ENCODE measurements around the gene KIN. TPM values are rescaled to one million over a fixed set of nuclear protein-coding genes. Genes with fewer than 3 reads are reported as not detected.

The KIN gene
- total and polyA plus RNA-seq, 12 donors = 0.42 to 19.9 (median 11.6) TPM

DNA sequence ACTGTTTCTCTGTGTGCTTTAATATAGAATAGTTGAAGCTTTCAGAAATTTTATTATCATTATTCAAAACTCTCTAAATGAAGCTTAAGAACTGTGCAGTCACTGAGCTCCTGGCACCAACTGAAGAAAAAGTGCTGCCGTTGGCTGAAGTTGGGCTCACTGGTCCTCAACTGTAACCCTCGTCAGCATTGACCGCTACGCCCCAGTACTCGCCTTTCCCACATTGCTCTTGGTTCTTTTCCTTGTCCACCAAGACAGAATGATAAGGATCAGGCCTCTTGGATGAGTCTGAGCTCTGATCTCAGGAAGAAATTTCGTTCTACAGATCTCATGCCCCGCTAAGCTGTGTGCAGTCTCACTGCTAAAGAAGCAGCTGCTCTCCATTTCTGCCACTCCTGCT is 22.6 kb upstream of the KIN start:
- Histone ChIP-seq H3K27me3 (no peaks in the 10 kb centered on the region), H3K4me1 (replicated peaks in 1 of 2) (peaks cover 0 to 9% of the 10 kb centered on the region in 2 donors), H3K9me3 (replicated peaks in 1 of 3) (no peaks in the 10 kb centered on the region), H3K4me3 (no peak overlapping the region), H3K36me3 (replicated peaks in 1 of 2) (peaks cover 0 to 30% of the 10 kb centered on the region in 2 donors), H3K27ac (no peak overlapping the region)
- intact Hi-C loops (cut with DNase I) = loop anchor here in 1 of 2 donors (10.0 kb wide), 1 partner anchor 56 kb away; no protein-coding TSS in a partner anchor
- TF ChIP-seq POLR2A (IDR thresholded peaks at IDR 0.05) = no peak
- TF ChIP-seq, protein P1, sequence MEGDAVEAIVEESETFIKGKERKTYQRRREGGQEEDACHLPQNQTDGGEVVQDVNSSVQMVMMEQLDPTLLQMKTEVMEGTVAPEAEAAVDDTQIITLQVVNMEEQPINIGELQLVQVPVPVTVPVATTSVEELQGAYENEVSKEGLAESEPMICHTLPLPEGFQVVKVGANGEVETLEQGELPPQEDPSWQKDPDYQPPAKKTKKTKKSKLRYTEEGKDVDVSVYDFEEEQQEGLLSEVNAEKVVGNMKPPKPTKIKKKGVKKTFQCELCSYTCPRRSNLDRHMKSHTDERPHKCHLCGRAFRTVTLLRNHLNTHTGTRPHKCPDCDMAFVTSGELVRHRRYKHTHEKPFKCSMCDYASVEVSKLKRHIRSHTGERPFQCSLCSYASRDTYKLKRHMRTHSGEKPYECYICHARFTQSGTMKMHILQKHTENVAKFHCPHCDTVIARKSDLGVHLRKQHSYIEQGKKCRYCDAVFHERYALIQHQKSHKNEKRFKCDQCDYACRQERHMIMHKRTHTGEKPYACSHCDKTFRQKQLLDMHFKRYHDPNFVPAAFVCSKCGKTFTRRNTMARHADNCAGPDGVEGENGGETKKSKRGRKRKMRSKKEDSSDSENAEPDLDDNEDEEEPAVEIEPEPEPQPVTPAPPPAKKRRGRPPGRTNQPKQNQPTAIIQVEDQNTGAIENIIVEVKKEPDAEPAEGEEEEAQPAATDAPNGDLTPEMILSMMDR (IDR thresholded peaks at IDR 0.05) = no peak
- DNase-seq = no peak
- WGBS, 4 donors = 65 to 81% (median 71%) methylated on average over 7 of the region's 7 CpGs

DNA sequence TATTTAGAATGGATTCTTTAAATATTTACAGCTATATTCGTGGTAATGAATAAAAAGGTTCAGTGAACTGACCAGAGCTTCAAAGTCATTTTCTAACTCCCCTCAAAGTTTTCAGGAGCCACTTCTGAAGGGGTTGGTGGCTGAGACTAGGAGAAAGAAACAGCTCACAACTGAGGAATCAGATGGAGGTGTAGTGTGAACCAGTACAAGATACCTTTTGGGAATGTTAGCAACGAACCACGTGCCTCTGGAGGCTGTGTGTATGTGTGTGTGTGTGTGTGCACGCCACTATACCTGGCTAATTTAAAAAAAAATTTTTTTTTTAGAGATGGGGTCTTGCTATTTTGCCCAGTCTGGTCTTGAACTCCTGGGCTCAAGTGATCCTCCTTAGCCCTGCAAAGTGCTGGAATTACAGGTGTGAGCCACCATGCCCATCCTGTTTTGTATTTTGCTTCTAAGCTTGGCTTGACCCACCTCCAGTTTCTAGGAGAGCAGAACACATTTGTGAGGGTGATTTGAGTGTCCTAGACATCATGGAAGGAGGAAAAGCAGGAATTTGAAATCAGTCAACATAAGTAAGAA is 21.0 kb upstream of the KIN start:
- TF ChIP-seq, protein P1 (IDR thresholded peaks at IDR 0.05) = no peak
- TF ChIP-seq POLR2A (IDR thresholded peaks at IDR 0.05) = no peak
- 75 to 80% (median 78%) methylated on average over 4 of the region's 4 CpGs for WGBS, 4 donors
- Histone ChIP-seq H3K36me3 (replicated peaks in 1 of 2) (peaks cover 0 to 47% of the 10 kb centered on the region in 2 donors), H3K9me3 (replicated peaks in 1 of 3) (no peaks in the 10 kb centered on the region), H3K27ac (no peak overlapping the region), H3K4me3 (no peak overlapping the region), H3K27me3 (no peaks in the 10 kb centered on the region), H3K4me1 (replicated peaks in 1 of 2) (peaks cover 7 to 21% of the 10 kb centered on the region in 2 donors)
- intact Hi-C loops (cut with DNase I) = no loop called here
- no peak for DNase-seq

DNA sequence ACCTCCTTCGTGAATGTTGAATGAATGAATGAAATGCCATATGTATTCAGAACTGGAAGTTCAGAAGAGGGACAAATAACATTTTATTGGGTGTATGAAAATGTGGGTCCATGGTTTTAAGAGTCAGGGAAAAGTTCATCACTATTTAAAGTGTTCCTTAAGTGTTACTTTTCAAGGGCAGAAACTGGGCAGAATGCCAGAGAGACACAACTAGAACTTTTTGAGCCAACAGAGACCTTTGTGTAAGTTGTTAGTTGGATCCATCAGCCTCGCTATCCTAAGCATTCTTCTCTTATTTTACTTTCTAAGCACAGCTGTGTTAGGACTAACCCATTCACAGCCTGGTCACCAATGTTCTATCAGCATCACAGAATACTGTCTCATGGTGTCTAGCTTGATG is 16.9 kb upstream of the KIN start:
- WGBS, 4 donors = 51 to 57% (median 55%) methylated on average over 2 of the region's 2 CpGs
- H3K36me3 ChIP-seq (replicated peaks in 1 of 2) = peaks cover 0 to 87% of the 10 kb centered on the region in 2 donors
- DNase-seq = peak in 1 of 7 donors; percentile 17
- no peaks in the 10 kb centered on the region for H3K9me3 ChIP-seq (replicated peaks in 1 of 3)
- H3K27ac ChIP-seq = peak overlapping the region in 1 of 5 donors; percentile 42
- no peaks in the 10 kb centered on the region for H3K27me3 ChIP-seq
- H3K4me3 ChIP-seq = no peak overlapping the region
- peaks cover 7 to 23% of the 10 kb centered on the region in 2 donors for H3K4me1 ChIP-seq (replicated peaks in 1 of 2)
- intact Hi-C loops (cut with DNase I) = no loop called here
- TF ChIP-seq POLR2A (IDR thresholded peaks at IDR 0.05) = no peak

DNA sequence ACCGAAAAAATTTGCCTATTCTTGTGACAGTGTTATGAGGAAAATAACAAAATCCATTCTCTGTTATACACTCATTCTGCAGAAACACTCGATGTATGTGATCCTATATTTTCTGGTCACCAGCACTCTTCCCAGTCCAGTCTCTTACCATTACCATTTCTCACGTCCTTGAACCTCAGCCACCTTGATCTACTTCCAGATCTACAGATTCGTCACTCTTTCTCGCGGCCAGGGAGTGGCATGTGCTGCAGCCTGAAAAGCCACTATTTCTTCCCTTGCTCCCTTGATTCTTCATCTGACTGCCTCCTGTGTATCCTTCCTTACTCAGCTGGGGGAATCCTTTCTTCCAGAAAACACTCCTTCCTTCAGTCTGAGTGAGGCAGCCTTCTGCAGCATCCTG is 16.4 kb upstream of the KIN start:
- Histone ChIP-seq H3K4me3 (no peak overlapping the region), H3K27ac (peak overlapping the region in 2 of 5 donors; percentile 29 to 42), H3K36me3 (replicated peaks in 1 of 2) (peaks cover 0 to 93% of the 10 kb centered on the region in 2 donors), H3K27me3 (no peaks in the 10 kb centered on the region), H3K4me1 (replicated peaks in 1 of 2) (peaks cover 7 to 18% of the 10 kb centered on the region in 2 donors), H3K9me3 (replicated peaks in 1 of 3) (no peaks in the 10 kb centered on the region)
- peak in 2 of 7 donors; percentile 38 to 39 for DNase-seq
- intact Hi-C loops (cut with DNase I) = no loop called here
- 56 to 65% (median 59%) methylated on average over 6 of the region's 6 CpGs for WGBS, 4 donors
- TF ChIP-seq, protein P1 (IDR thresholded peaks at IDR 0.05) = no peak
- no peak for TF ChIP-seq POLR2A (IDR thresholded peaks at IDR 0.05)

DNA sequence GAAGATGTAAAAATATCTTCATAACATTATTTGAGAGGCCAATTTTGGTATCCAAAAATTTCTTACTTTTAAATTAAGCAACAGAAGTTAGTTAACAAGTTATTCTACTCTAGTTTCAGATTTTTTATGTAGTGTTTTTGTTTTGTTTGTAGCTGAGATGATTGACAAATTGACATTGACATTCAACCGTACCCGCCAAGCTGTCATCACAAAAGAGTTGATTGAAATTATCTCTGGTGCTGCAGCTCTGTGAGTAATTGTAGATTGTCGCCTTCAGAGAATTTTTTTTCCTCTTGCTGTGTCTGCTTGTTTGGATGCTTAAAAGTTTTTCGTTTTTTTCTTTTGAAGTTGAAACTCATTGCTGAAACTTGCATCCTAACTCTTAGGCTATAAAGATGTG is 14.8 kb upstream of the KIN start:
- WGBS, 4 donors = 86 to 93% (median 88%) methylated on average over 4 of the region's 4 CpGs
- DNase-seq = no peak
- intact Hi-C loops (cut with DNase I) = no loop called here
- no peaks in the 10 kb centered on the region for H3K27me3 ChIP-seq
- H3K9me3 ChIP-seq (replicated peaks in 1 of 3) = no peaks in the 10 kb centered on the region
- H3K36me3 ChIP-seq (replicated peaks in 1 of 2) = peaks cover 0 to 92% of the 10 kb centered on the region in 2 donors
- peaks cover 15 to 28% of the 10 kb centered on the region in 2 donors for H3K4me1 ChIP-seq (replicated peaks in 1 of 2)
- TF ChIP-seq, protein P1 (IDR thresholded peaks at IDR 0.05) = no peak
- TF ChIP-seq POLR2A (IDR thresholded peaks at IDR 0.05) = no peak
- H3K27ac ChIP-seq = no peak overlapping the region
- H3K4me3 ChIP-seq = no peak overlapping the region

All from adrenal gland (tissue), 12 donors.